Sigmoid colon (tissue), 7 donors: Measurements from ENCODE around the gene SOWAHA. TPM values are rescaled to one million over a fixed set of nuclear protein-coding genes. Genes with fewer than 3 reads are reported as not detected.

Source experiments
- DNase-seq: peaks from one replicate; pipeline ENCODE4 v3.0.0-alpha.2; 2019
- H3K27ac ChIP-seq, 4 donors: fragments of 200-600 bp; sonication (generic); one replicate each; pipeline ENCODE4 v1.5.1; 2016 to 2019; ENCODE audit warnings: mild to moderate bottlenecking in 1 of 4
- H3K27me3 ChIP-seq, 3 donors: fragments of 200-600 bp; sonication (generic); one replicate each; pipeline ENCODE4 v1.5.1; 2019; ENCODE audit warnings: mild to moderate bottlenecking in 1 of 3
- H3K36me3 ChIP-seq, 4 donors: fragments of 200-600 bp; sonication (generic); one replicate each; pipeline ENCODE4 v1.5.1; 2016 to 2019
- H3K4me1 ChIP-seq, 4 donors: fragments of 200-600 bp; sonication (generic); one replicate each; pipeline ENCODE4 v1.5.1; 2017 to 2019
- H3K4me3 ChIP-seq, 4 donors: fragments of 200-600 bp; sonication (generic); one replicate each; pipeline ENCODE4 v1.5.1; 2017 to 2019; ENCODE audit warnings: mild to moderate bottlenecking in 2 of 4, moderate library complexity in 1 of 4
- H3K9me3 ChIP-seq, 4 donors: fragments of 200-600 bp in 3 of 4; sonication (generic) in 3 of 4; one replicate each; pipeline versions ENCODE4 v1.5.1 to v1.6.1; 2013 to 2019
- CTCF ChIP-seq, 4 experiments: fragments of 450-650 bp in 3 of 4; fragments of 200-600 bp in 1 of 4; IDR thresholded peaks; one replicate each; pipeline ENCODE4 v1.5.1; 2016 to 2019; ENCODE audit warnings: antibody characterized with exemption in 4 of 4, mild to moderate bottlenecking in 3 of 4, moderate library complexity in 2 of 4
- EP300 ChIP-seq, 4 donors: sonication (generic); formaldehyde crosslinking; IDR thresholded peaks; one replicate each; pipeline ENCODE4 v1.6.1; 2017; ENCODE audit warnings: antibody characterized with exemption in 4 of 4
- POLR2A ChIP-seq, 2 donors: fragments of 450-650 bp; IDR thresholded peaks; one replicate each; pipeline ENCODE4 v1.6.1; 2016; ENCODE audit warnings: antibody characterized with exemption in 2 of 2, mild to moderate bottlenecking in 2 of 2, moderate library complexity in 2 of 2
- POLR2AphosphoS5 ChIP-seq, 4 donors: sonication (generic); formaldehyde crosslinking; IDR thresholded peaks; one replicate each; pipeline ENCODE4 v1.6.1; 2017; ENCODE audit warnings: antibody characterized with exemption in 4 of 4
- WGBS, 2 donors: extraction: QIAGEN DNeasy Blood & Tissue Kit; methylation state at CpG; one replicate each; pipeline ENCODE4 v1.1.7; 2013; 5-methylcytosine and 5-hydroxymethylcytosine counted together
- intact Hi-C: fragments of 100-400 bp; cut with DNase I; formaldehyde crosslinking; loops from one replicate; pipeline ENCODE4 v1.15.1; 2023
- polyA plus RNA-seq, 3 donors: library from polyadenylated mRNA; stranded (reverse); fragments of 200-250 nt; gene quantifications; one replicate each; pipeline ENCODE4 v1.2.3, GENCODE V29; 2013
- small RNA-seq, 3 donors: library from RNA; depleted of rRNA; stranded (forward); fragments of <200 nt; gene quantifications; one replicate each; pipeline ENCODE3, GENCODE V24; 2016
- total RNA-seq, 4 donors: library from RNA; depleted of rRNA; stranded (reverse); fragments of >200 nt; gene quantifications; one replicate each; pipeline ENCODE4 v1.1.0, GENCODE V29; 2016
- donor health status: healthy with polysubstance abuse.
- donor health status: Bipolar disorder and iron deficiency.
- donor health status: healthy.

Gene SOWAHA
- total and polyA plus RNA-seq, 7 donors = 0.16 to 33.8 (median 8.0) TPM; not detected in 2

GRCh38 chr5:132865668-132866341, 52.7 kb downstream of the SOWAHA start:
- intact Hi-C loops = loop anchor here (2.0 to 10.0 kb wide), 4 partner anchors 35 to 309 kb away; partner anchors contain the start of genes AFF4, HSPA4, RAD50 and SHROOM1
- WGBS, 2 donors = 38 to 40% methylated on average over 30 of the region's 30 CpGs

More at GRCh38 chr5:132865668-132866341, 52.7 kb downstream of the SOWAHA start:
- Histone ChIP-seq H3K4me3 (peak overlapping the region; percentile 68 to 80 (median 78)), H3K9me3 (no peaks in the 10 kb centered on the region), H3K27ac (peak overlapping the region; percentile 90 to 93 (median 92)), H3K27me3 (no peaks in the 10 kb centered on the region), H3K36me3 (peaks cover 0 to 26% (median 10%) of the 10 kb centered on the region in 4 donors), H3K4me1 (peaks cover 0 to 22% (median 20%) of the 10 kb centered on the region in 4 donors)
- no peak for DNase-seq
- TF ChIP-seq POLR2AphosphoS5 (IDR thresholded peaks at IDR 0.05) (no peak), EP300 (IDR thresholded peaks at IDR 0.05) (no peak), POLR2A (IDR thresholded peaks at IDR 0.05) (no peak), CTCF (IDR thresholded peaks at IDR 0.05) (no peak)

Small RNAs within 50 kb of the gene (small RNA-seq; reads per million reads assigned to genes)
- 0 reads per million in 3 donors for gene RNA5SP192

Other genes starting within 250 kb of the SOWAHA start
- not detected for gene IL13, start 155.1 kb upstream of the SOWAHA start, total RNA-seq
- gene IL13, start 155.1 kb upstream of the SOWAHA start, polyA plus RNA-seq = under 1 TPM in 1 of 3 donors, not detected in 2; 0.15 TPM
- not detected for gene IL4, start 139.3 kb upstream of the SOWAHA start, total RNA-seq
- not detected for gene IL4, start 139.3 kb upstream of the SOWAHA start, polyA plus RNA-seq
- 10 to 100 TPM in 2 of 4 donors, 1 to 10 TPM in 2; 7.1 to 19.9 (median 12.9) TPM for gene KIF3A, start 75.8 kb upstream of the SOWAHA start, total RNA-seq
- gene KIF3A, start 75.8 kb upstream of the SOWAHA start, polyA plus RNA-seq = 1 to 10 TPM; 1.2 to 2.7 (median 1.8) TPM
- 1 to 10 TPM in 1 of 4 donors, not detected in 3; 1.4 TPM for gene CCNI2, start 65.9 kb upstream of the SOWAHA start, total RNA-seq
- 1 to 10 TPM; 1.8 to 5.3 (median 2.3) TPM for gene CCNI2, start 65.9 kb upstream of the SOWAHA start, polyA plus RNA-seq
- 10 to 100 TPM; 21.4 to 36.0 (median 30.9) TPM for gene SEPTIN8, start 36.1 kb upstream of the SOWAHA start, total RNA-seq
- 10 to 100 TPM; 19.2 to 38.0 (median 30.7) TPM for gene SEPTIN8, start 36.1 kb upstream of the SOWAHA start, polyA plus RNA-seq
- 10 to 100 TPM in 1 of 4 donors, 1 to 10 TPM in 3; 4.2 to 20.0 (median 7.6) TPM for gene SHROOM1, start 17.3 kb downstream of the SOWAHA start, total RNA-seq
- 10 to 100 TPM; 22.4 to 25.1 (median 24.6) TPM for gene SHROOM1, start 17.3 kb downstream of the SOWAHA start, polyA plus RNA-seq
- 1 to 10 TPM in 1 of 4 donors, under 1 TPM in 2, not detected in 1; 0.33 to 1.8 (median 0.55) TPM for gene GDF9, start 53.2 kb downstream of the SOWAHA start, total RNA-seq
- gene GDF9, start 53.2 kb downstream of the SOWAHA start, polyA plus RNA-seq = under 1 TPM in 1 of 3 donors, not detected in 2; 0.22 TPM
- gene UQCRQ, start 53.3 kb downstream of the SOWAHA start, total RNA-seq = 100 to 1,000 TPM; 113 to 230 (median 172) TPM
- gene UQCRQ, start 53.3 kb downstream of the SOWAHA start, polyA plus RNA-seq = 100 to 1,000 TPM; 416 to 936 (median 650) TPM
- gene LEAP2, start 60.4 kb downstream of the SOWAHA start, total RNA-seq = 1 to 10 TPM in 1 of 4 donors, under 1 TPM in 3; 0.36 to 1.4 (median 0.77) TPM
- 1 to 10 TPM in 2 of 3 donors, under 1 TPM in 1; 0.60 to 1.7 (median 1.4) TPM for gene LEAP2, start 60.4 kb downstream of the SOWAHA start, polyA plus RNA-seq
- 10 to 100 TPM; 52.4 to 74.0 (median 66.7) TPM for gene AFF4, start 150.3 kb downstream of the SOWAHA start, total RNA-seq
- 10 to 100 TPM in 2 of 3 donors, 1 to 10 TPM in 1; 9.0 to 18.7 (median 15.5) TPM for gene AFF4, start 150.3 kb downstream of the SOWAHA start, polyA plus RNA-seq
- 10 to 100 TPM; 15.0 to 18.9 (median 17.0) TPM for gene ZCCHC10, start 213.2 kb downstream of the SOWAHA start, total RNA-seq
- 10 to 100 TPM; 26.4 to 57.1 (median 49.2) TPM for gene ZCCHC10, start 213.2 kb downstream of the SOWAHA start, polyA plus RNA-seq
- gene HSPA4, start 238.7 kb downstream of the SOWAHA start, total RNA-seq = 10 to 100 TPM; 40.3 to 54.0 (median 45.3) TPM
- 10 to 100 TPM; 24.0 to 39.8 (median 28.9) TPM for gene HSPA4, start 238.7 kb downstream of the SOWAHA start, polyA plus RNA-seq